B cell (primary cell): Measurements from ENCODE around the gene BUD13. TPM values are rescaled to one million over a fixed set of nuclear protein-coding genes. Genes with fewer than 3 reads are reported as not detected.

Experiments used
- ATAC-seq: fragments of 200-7000 bp; cut with Tn5 transposase; one replicate; pipeline ENCODE4 v1.10.0; 2021; ENCODE audit warnings: low read depth, mild to moderate bottlenecking, moderate number of reproducible peaks, moderate library complexity
- CTCF ChIA-PET: fragments of 350-600 bp; sonication (Branson Sonifier 250); formaldehyde crosslinking; loops from one replicate; lab custom pipeline; 2021; ENCODE audit warnings: antibody characterized with exemption, inconsistent platforms; lab: Charles Lee
- POLR2A ChIA-PET: fragments of 350-600 bp; sonication (Branson Sonifier 250); formaldehyde crosslinking; loops from one replicate; lab custom pipeline; 2021; ENCODE audit warnings: antibody characterized with exemption; lab: Charles Lee
- DNase-seq: peaks from one replicate; pipeline ENCODE4 v3.0.0; 2013
- H2AFZ ChIP-seq: 2 replicates; pipeline ENCODE4 v1.6.1; 2012; ENCODE audit warnings: mild to moderate bottlenecking, low read depth, low read length; ENCODE audit not compliant: insufficient read depth, poor library complexity, severe bottlenecking
- H3K27ac ChIP-seq, 2 donors: 1 replicate in 1 of 2; 2 replicates in 1 of 2; pipeline ENCODE4 v1.5.1; 2012 to 2013; ENCODE audit warnings: low read length in 2 of 2, mild to moderate bottlenecking in 2 of 2, moderate library complexity in 1 of 2
- H3K27me3 ChIP-seq, 4 experiments: fragments of 200-600 bp in 1 of 4; sonication (generic) in 1 of 4; replicated peaks in 1 of 4; 1 replicate in 2 of 4; 2 replicates in 2 of 4; pipeline versions ENCODE4 v1.6.1 to v1.7.0; 2013 to 2016; ENCODE audit warnings: low read length in 3 of 4, mild to moderate bottlenecking in 2 of 4, mixed read lengths in 1 of 4, moderate library complexity in 1 of 4; ENCODE audit not compliant: insufficient read depth in 4 of 4, control insufficient read depth in 3 of 4; ENCODE audit errors: control extremely low read depth in 1 of 4
- H3K36me3 ChIP-seq, 2 experiments: replicated peaks in 1 of 2; 1 replicate in 1 of 2; 2 replicates in 1 of 2; pipeline versions ENCODE4 v1.6.1 to v1.7.1; 2013; ENCODE audit warnings: low read length in 1 of 2; ENCODE audit not compliant: insufficient read depth in 2 of 2, control insufficient read depth in 1 of 2; ENCODE audit errors: control extremely low read depth in 1 of 2, extremely low read depth in 1 of 2
- H3K4me1 ChIP-seq, 2 donors: fragments of 200-600 bp in 1 of 2; sonication (generic) in 1 of 2; 1 replicate in 1 of 2; 2 replicates in 1 of 2; pipeline versions ENCODE4 v1.5.1 to v1.6.1; 2013 to 2017; ENCODE audit warnings: low read length in 2 of 2; ENCODE audit not compliant: control insufficient read depth in 2 of 2, insufficient read depth in 2 of 2
- H3K4me2 ChIP-seq: replicated peaks from 2 replicates; pipeline ENCODE3; 2012; ENCODE audit warnings: mild to moderate bottlenecking, low read depth, low read length; ENCODE audit not compliant: poor library complexity, severe bottlenecking
- H3K4me3 ChIP-seq, 5 experiments: fragments of 200-600 bp in 1 of 5; sonication (generic) in 1 of 5; 1 replicate in 3 of 5; 2 replicates in 2 of 5; pipeline versions ENCODE4 v1.5.1 to v1.7.0; 2011 to 2016; ENCODE audit warnings: low read length in 4 of 5, mild to moderate bottlenecking in 4 of 5, low read depth in 2 of 5, control low read depth in 1 of 5, moderate library complexity in 1 of 5; ENCODE audit not compliant: insufficient read depth in 1 of 5; ENCODE audit errors: control extremely low read depth in 1 of 5, extremely low read depth in 1 of 5
- H3K79me2 ChIP-seq: fragments of 200-600 bp; sonication (generic); one replicate; pipeline ENCODE4 v1.6.0; 2016; ENCODE audit warnings: low read length; ENCODE audit not compliant: control insufficient read depth, insufficient read depth
- H3K9ac ChIP-seq: fragments of 200-600 bp; sonication (generic); 2 replicates; pipeline ENCODE4 v1.6.1; 2017; ENCODE audit warnings: mild to moderate bottlenecking, low read length, moderate library complexity
- H3K9me3 ChIP-seq, 3 donors: one replicate each; pipeline versions ENCODE4 v1.6.1 to v1.7.1; 2013; ENCODE audit warnings: low read length in 2 of 3; ENCODE audit not compliant: control insufficient read depth in 2 of 3, insufficient read depth in 1 of 3; ENCODE audit errors: control extremely low read depth in 1 of 3
- H4K20me1 ChIP-seq: 2 replicates; pipeline ENCODE4 v1.6.0; 2012; ENCODE audit warnings: mild to moderate bottlenecking, low read length; ENCODE audit not compliant: insufficient read depth, control insufficient read depth, poor library complexity, severe bottlenecking
- H3K27ac Mint-ChIP-seq: one replicate; pipeline ENCODE4 v1.8.0; 2021; ENCODE audit warnings: mixed read lengths
- H3K27me3 Mint-ChIP-seq: one replicate; pipeline ENCODE4 v1.8.0; 2021; ENCODE audit warnings: mixed read lengths
- H3K4me1 Mint-ChIP-seq: one replicate; pipeline ENCODE4 v1.8.0; 2021; ENCODE audit warnings: mixed read lengths
- H3K4me3 Mint-ChIP-seq: one replicate; pipeline ENCODE4 v1.8.0; 2021; ENCODE audit warnings: mixed read lengths
- H3K9me3 Mint-ChIP-seq: one replicate; pipeline ENCODE4 v1.8.0; 2022; ENCODE audit warnings: mixed read lengths; ENCODE audit not compliant: insufficient read depth
- CTCF ChIP-seq: fragments of 200-600 bp; IDR thresholded peaks from one replicate; pipeline ENCODE4 v1.8.0; 2022; ENCODE audit warnings: antibody characterized with exemption, mild to moderate bottlenecking
- EZH2 ChIP-seq: IDR thresholded peaks from 2 replicates; pipeline ENCODE4 v1.6.1; 2012; ENCODE audit warnings: borderline replicate concordance, low read depth, mild to moderate bottlenecking, moderate library complexity, low read length; ENCODE audit not compliant: insufficient read depth, poor library complexity, severe bottlenecking
- WGBS: methylation state at CpG from one replicate; pipeline ENCODE4 v1.1.5; 2013; ENCODE audit warnings: missing lambda C conversion rate; ENCODE audit not compliant: insufficient coverage; 5-methylcytosine and 5-hydroxymethylcytosine counted together
- intact Hi-C: fragments of 100-400 bp; cut with micrococcal nuclease; formaldehyde crosslinking; loops from one replicate; pipeline ENCODE4 v1.10.0; 2022
- polyA plus RNA-seq: library from polyadenylated mRNA; depleted of rRNA; stranded (reverse); fragments of >200 nt; gene quantifications from 2 replicates; pipeline ENCODE4 v1.2.3, GENCODE V29; 2012
- total RNA-seq, 2 donors: library from RNA; stranded (reverse); fragments of 120-200 nt in 1 of 2; gene quantifications; 1 replicate in 1 of 2; 2 replicates in 1 of 2; pipeline versions ENCODE4 v1.2.3 to v1.2.4, GENCODE V29; 2013 to 2022

BUD13 gene
- total and polyA plus RNA-seq, 2 donors (not counting 1 experiment from before 2014, with no cell fraction given) = 14.1 to 24.2 TPM

- no peak overlapping the region for H3K27ac Mint-ChIP-seq
- H3K4me3 ChIP-seq = no peak overlapping the region
Observed at GRCh38 chr11:116707161-116707629, 65.6 kb downstream of the BUD13 start.

GRCh38 chr11:116703421-116703820 lies 69.4 kb downstream of the BUD13 start:
- H3K4me1 Mint-ChIP-seq = no peaks in the 10 kb centered on the region
- H3K9ac ChIP-seq = no peak overlapping the region
- ChIA-PET POLR2A (no interaction called here), CTCF (no interaction called here)
- no peak overlapping the region for H3K4me2 ChIP-seq
- ATAC-seq = no peak
- no peak overlapping the region for H3K27ac Mint-ChIP-seq
- H3K4me1 ChIP-seq = no peaks in the 10 kb centered on the region
- H2AFZ ChIP-seq = no peak overlapping the region
- no peak for DNase-seq
- no peaks in the 10 kb centered on the region for H3K27me3 ChIP-seq
- H3K9me3 ChIP-seq = no peaks in the 10 kb centered on the region
- no peaks in the 10 kb centered on the region for H3K36me3 ChIP-seq
- H3K79me2 ChIP-seq = no peaks in the 10 kb centered on the region
- no peak for TF ChIP-seq CTCF
- no peak overlapping the region for H3K27ac ChIP-seq
- no peaks in the 10 kb centered on the region for H4K20me1 ChIP-seq
- peaks cover 23% of the 10 kb centered on the region for H3K27me3 Mint-ChIP-seq
- 49% methylated on average over 11 of the region's 11 CpGs for WGBS
- H3K4me3 Mint-ChIP-seq = no peak overlapping the region
- no peak overlapping the region for H3K4me3 ChIP-seq
- intact Hi-C loops = no loop called here
- H3K9me3 Mint-ChIP-seq = no peaks in the 10 kb centered on the region

More at GRCh38 chr11:116707161-116707629, 65.6 kb downstream of the BUD13 start:
- H3K36me3 ChIP-seq = no peaks in the 10 kb centered on the region
- no peak overlapping the region for H3K9ac ChIP-seq
- WGBS = 34% methylated on average over 37 of the region's 37 CpGs
- intact Hi-C loops = no loop called here
- POLR2A ChIA-PET = no interaction called here
- no peak overlapping the region for H3K27ac ChIP-seq
- Mint-ChIP-seq H3K9me3 (no peaks in the 10 kb centered on the region), H3K4me3 (no peak overlapping the region), H3K4me1 (no peaks in the 10 kb centered on the region), H3K27me3 (peaks cover 39% of the 10 kb centered on the region)
- H3K4me1 ChIP-seq = no peaks in the 10 kb centered on the region
- no peaks in the 10 kb centered on the region for H3K79me2 ChIP-seq
- no peaks in the 10 kb centered on the region for H3K9me3 ChIP-seq
- H3K4me2 ChIP-seq = no peak overlapping the region
- DNase-seq (no peak), ATAC-seq (no peak)
- H2AFZ ChIP-seq = no peak overlapping the region
- CTCF ChIA-PET = no interaction called here
- no peak for TF ChIP-seq EZH2
- no peak for TF ChIP-seq CTCF
- no peaks in the 10 kb centered on the region for H4K20me1 ChIP-seq
- H3K27me3 ChIP-seq = peaks cover 0 to 15% (median 0%) of the 10 kb centered on the region in 4 experiments
